Hepatocyte (in vitro differentiated cells): ENCODE results near the gene MICU1. TPM values are rescaled to one million over a fixed set of nuclear protein-coding genes. Genes with fewer than 3 reads are reported as not detected.

ENCODE experiments used
- DNase-seq: peaks from one replicate; pipeline ENCODE4 v3.0.0-alpha.2; 2016; ENCODE audit warnings: low spot score
- H2AFZ ChIP-seq: fragments of 200-600 bp; sonication (generic); 2 replicates; pipeline ENCODE4 v1.6.0; 2016; ENCODE audit warnings: antibody characterized with exemption, mild to moderate bottlenecking
- H3K27ac ChIP-seq: fragments of 200-600 bp; sonication (generic); 2 replicates; pipeline ENCODE4 v1.5.1; 2016; ENCODE audit warnings: mild to moderate bottlenecking
- H3K27me3 ChIP-seq: fragments of 200-600 bp; sonication (generic); 2 replicates; pipeline ENCODE4 v1.6.1; 2016
- H3K36me3 ChIP-seq: fragments of 200-600 bp; sonication (generic); replicated peaks from 2 replicates; pipeline ENCODE4 v1.5.1; 2016; ENCODE audit warnings: low read depth; ENCODE audit not compliant: insufficient read depth
- H3K4me1 ChIP-seq: fragments of 200-600 bp; sonication (generic); 2 replicates; pipeline ENCODE4 v1.5.1; 2016; ENCODE audit warnings: mild to moderate bottlenecking, moderate library complexity; ENCODE audit not compliant: insufficient read depth
- H3K4me2 ChIP-seq: fragments of 200-600 bp; sonication (generic); 2 replicates; pipeline ENCODE4 v1.6.0; 2016
- H3K4me3 ChIP-seq: fragments of 200-600 bp; sonication (generic); 2 replicates; pipeline ENCODE4 v1.5.1; 2016; ENCODE audit warnings: mild to moderate bottlenecking
- H3K79me2 ChIP-seq: fragments of 200-600 bp; sonication (generic); 2 replicates; pipeline ENCODE4 v1.6.0; 2017; ENCODE audit warnings: mild to moderate bottlenecking
- H3K9me2 ChIP-seq: fragments of 200-600 bp; sonication (generic); replicated peaks from 2 replicates; pipeline ENCODE4 v1.6.0; 2017; ENCODE audit warnings: mild to moderate bottlenecking; ENCODE audit not compliant: insufficient read depth
- H3K9me3 ChIP-seq: fragments of 200-600 bp; sonication (generic); 2 replicates; pipeline ENCODE4 v1.5.1; 2016; ENCODE audit warnings: low read depth, mild to moderate bottlenecking
- H4K20me1 ChIP-seq: fragments of 200-600 bp; sonication (generic); 2 replicates; pipeline ENCODE4 v1.6.0; 2016; ENCODE audit warnings: mild to moderate bottlenecking; ENCODE audit not compliant: insufficient read depth, poor library complexity, severe bottlenecking
- EZH2 ChIP-seq: fragments of 200-600 bp; sonication (generic); IDR thresholded peaks from 2 replicates; pipeline ENCODE4 v1.6.1; 2016; ENCODE audit warnings: antibody characterized with exemption, mild to moderate bottlenecking, borderline replicate concordance
- EZH2phosphoT487 ChIP-seq: fragments of 200-600 bp; sonication (generic); IDR thresholded peaks from one replicate; pipeline ENCODE4 v1.6.1; 2018; ENCODE audit warnings: antibody characterized with exemption, mild to moderate bottlenecking, low read depth, moderate library complexity; ENCODE audit not compliant: unreplicated experiment, severe bottlenecking
- WGBS: methylation state at CpG from one replicate; pipeline ENCODE4 v1.1.6; 2016; ENCODE audit warnings: low lambda C conversion rate; ENCODE audit errors: missing lambda C conversion rate; 5-methylcytosine and 5-hydroxymethylcytosine counted together
- polyA plus RNA-seq: library from polyadenylated mRNA; unstranded; fragments of >200 nt; fragmentation: Nextera tagmentation; extraction: Ambion mirVana; gene quantifications from 2 replicates; pipeline ENCODE4 v1.2.1, GENCODE V29; 2016
- total RNA-seq: library from RNA; depleted of rRNA; stranded (reverse); fragments of >200 nt; gene quantifications from 2 replicates; pipeline ENCODE4 v1.2.3, GENCODE V29; 2014
- TF ChIP-seq, protein P1 (sequence below): fragments of 200-600 bp; sonication (generic); IDR thresholded peaks from 2 replicates; pipeline ENCODE4 v1.5.1; 2016; ENCODE audit warnings: antibody characterized with exemption, mild to moderate bottlenecking; ENCODE audit not compliant: poor library complexity

MICU1 gene
- total and polyA plus RNA-seq, 2 experiments from 2014 or later, result 34.0 to 60.1 TPM

DNA sequence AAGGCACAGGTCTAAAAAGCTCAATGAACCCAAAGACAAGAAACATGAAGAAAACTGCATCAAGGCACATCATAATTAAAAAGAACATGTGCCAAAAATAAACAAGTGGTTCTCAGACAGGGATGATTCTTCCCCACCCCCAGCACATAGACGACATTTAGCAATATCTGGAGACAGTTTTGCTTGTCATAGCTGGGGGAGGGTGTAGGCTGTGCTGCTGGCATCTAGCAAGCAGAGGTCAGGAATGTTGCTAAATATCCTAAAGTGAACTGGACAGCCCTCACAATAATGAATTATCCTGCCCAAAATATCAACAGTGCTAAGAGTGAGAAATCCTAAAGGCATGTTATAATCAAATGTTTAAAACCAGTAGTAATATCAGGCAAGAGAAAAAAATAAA is 122.6 kb downstream of the MICU1 start:
- no peak overlapping the region for H2AFZ ChIP-seq
- H4K20me1 ChIP-seq, result no peaks in the 10 kb centered on the region
- H3K9me3 ChIP-seq, result no peaks in the 10 kb centered on the region
- H3K4me2 ChIP-seq, result no peak overlapping the region
- no peaks in the 10 kb centered on the region for H3K79me2 ChIP-seq
- H3K36me3 ChIP-seq, result no peaks in the 10 kb centered on the region
- no peaks in the 10 kb centered on the region for H3K9me2 ChIP-seq
- TF ChIP-seq EZH2, result no peak
- TF ChIP-seq, protein P1, sequence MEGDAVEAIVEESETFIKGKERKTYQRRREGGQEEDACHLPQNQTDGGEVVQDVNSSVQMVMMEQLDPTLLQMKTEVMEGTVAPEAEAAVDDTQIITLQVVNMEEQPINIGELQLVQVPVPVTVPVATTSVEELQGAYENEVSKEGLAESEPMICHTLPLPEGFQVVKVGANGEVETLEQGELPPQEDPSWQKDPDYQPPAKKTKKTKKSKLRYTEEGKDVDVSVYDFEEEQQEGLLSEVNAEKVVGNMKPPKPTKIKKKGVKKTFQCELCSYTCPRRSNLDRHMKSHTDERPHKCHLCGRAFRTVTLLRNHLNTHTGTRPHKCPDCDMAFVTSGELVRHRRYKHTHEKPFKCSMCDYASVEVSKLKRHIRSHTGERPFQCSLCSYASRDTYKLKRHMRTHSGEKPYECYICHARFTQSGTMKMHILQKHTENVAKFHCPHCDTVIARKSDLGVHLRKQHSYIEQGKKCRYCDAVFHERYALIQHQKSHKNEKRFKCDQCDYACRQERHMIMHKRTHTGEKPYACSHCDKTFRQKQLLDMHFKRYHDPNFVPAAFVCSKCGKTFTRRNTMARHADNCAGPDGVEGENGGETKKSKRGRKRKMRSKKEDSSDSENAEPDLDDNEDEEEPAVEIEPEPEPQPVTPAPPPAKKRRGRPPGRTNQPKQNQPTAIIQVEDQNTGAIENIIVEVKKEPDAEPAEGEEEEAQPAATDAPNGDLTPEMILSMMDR, result no peak
- TF ChIP-seq EZH2phosphoT487, result no peak
- no peak for DNase-seq
- 48% methylated on average over 1 of the region's 1 CpG for WGBS
- H3K4me1 ChIP-seq, result no peaks in the 10 kb centered on the region
- no peaks in the 10 kb centered on the region for H3K27me3 ChIP-seq
- H3K27ac ChIP-seq, result no peak overlapping the region
- H3K4me3 ChIP-seq, result no peak overlapping the region

- Histone ChIP-seq H4K20me1 (no peaks in the 10 kb centered on the region), H3K4me2 (no peak overlapping the region), H3K9me3 (no peaks in the 10 kb centered on the region), H3K27me3 (no peaks in the 10 kb centered on the region), H3K36me3 (no peaks in the 10 kb centered on the region), H3K79me2 (no peaks in the 10 kb centered on the region), H3K4me3 (no peak overlapping the region), H2AFZ (no peak overlapping the region), H3K9me2 (no peaks in the 10 kb centered on the region), H3K27ac (no peak overlapping the region), H3K4me1 (no peaks in the 10 kb centered on the region)
- no peak for TF ChIP-seq EZH2
- no peak for TF ChIP-seq EZH2phosphoT487
- TF ChIP-seq, protein P1, result no peak
- WGBS, result 97% methylated on average over 3 of the region's 3 CpGs
- no peak for DNase-seq
These were observed 123.3 kb downstream of the MICU1 start for GRCh38 chr10:72502581-72502980.

DNA sequence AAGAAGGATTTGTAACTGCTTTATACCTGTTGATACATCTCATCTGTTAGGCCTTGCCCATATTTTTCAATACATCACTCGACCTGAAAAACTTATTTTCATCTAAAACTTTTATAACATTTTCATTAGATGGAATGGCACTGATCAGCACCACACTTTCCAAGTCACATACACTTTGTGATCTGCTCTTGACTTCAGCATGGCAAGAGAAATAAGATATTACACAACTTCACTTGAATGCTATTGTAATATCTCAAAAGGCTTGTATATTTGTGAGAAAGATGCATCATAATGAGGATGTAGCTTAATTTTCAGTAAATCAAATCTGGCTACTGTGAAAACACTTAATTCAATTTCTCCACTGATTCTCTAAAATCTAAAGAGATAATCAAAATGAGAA is 126.2 kb downstream of the MICU1 start:
- Histone ChIP-seq H3K27me3 (no peaks in the 10 kb centered on the region), H4K20me1 (no peaks in the 10 kb centered on the region), H3K4me1 (no peaks in the 10 kb centered on the region), H3K79me2 (no peaks in the 10 kb centered on the region), H3K36me3 (no peaks in the 10 kb centered on the region), H3K27ac (no peak overlapping the region), H2AFZ (no peak overlapping the region), H3K4me3 (no peak overlapping the region), H3K4me2 (no peak overlapping the region), H3K9me2 (no peaks in the 10 kb centered on the region), H3K9me3 (no peaks in the 10 kb centered on the region)
- TF ChIP-seq, protein P1, result no peak
- TF ChIP-seq EZH2phosphoT487 (no peak), EZH2 (no peak)
- WGBS, result 88% methylated on average over 1 of the region's 1 CpG
- no peak for DNase-seq

GRCh38 chr10:72490951-72491350 is 134.9 kb downstream of the MICU1 start:
- TF ChIP-seq, protein P1, result no peak
- Histone ChIP-seq H3K4me2 (no peak overlapping the region), H3K4me3 (no peak overlapping the region), H3K36me3 (no peaks in the 10 kb centered on the region), H3K9me3 (no peaks in the 10 kb centered on the region), H3K9me2 (no peaks in the 10 kb centered on the region), H3K4me1 (no peaks in the 10 kb centered on the region), H3K79me2 (no peaks in the 10 kb centered on the region), H4K20me1 (no peaks in the 10 kb centered on the region), H3K27ac (no peak overlapping the region), H2AFZ (no peak overlapping the region), H3K27me3 (no peaks in the 10 kb centered on the region)
- WGBS, result 71% methylated on average over 4 of the region's 4 CpGs
- no peak for DNase-seq
